Kasumi-1 (cell line): Measurements from ENCODE around the gene TP53TG5.

ENCODE experiments used
- DNase-seq, 2 experiments: peaks; one replicate each; lab custom pipeline; 2025; lab: John Stamatoyannopoulos, UW

The TP53TG5 gene

GRCh38 chr20:45405571-45406259, 27.6 kb upstream of the TP53TG5 start:
- no peak for DNase-seq

- DNase-seq: no peak
These were observed 26.3 kb upstream of the TP53TG5 start for GRCh38 chr20:45404438-45404837.

- no peak for DNase-seq
These were observed 24.8 kb upstream of the TP53TG5 start for GRCh38 chr20:45402946-45403345.

- no peak for DNase-seq
These were observed 22.4 kb upstream of the TP53TG5 start for GRCh38 chr20:45400346-45401031.

GRCh38 chr20:45399018-45399417, 20.9 kb upstream of the TP53TG5 start:
- no peak for DNase-seq

GRCh38 chr20:45395114-45395415, 16.9 kb upstream of the TP53TG5 start:
- no peak for DNase-seq

GRCh38 chr20:45394221-45395113, 16.3 kb upstream of the TP53TG5 start:
- no peak for DNase-seq

GRCh38 chr20:45392733-45393132, 14.6 kb upstream of the TP53TG5 start:
- DNase-seq: no peak

- no peak for DNase-seq
These were observed 13.4 kb upstream of the TP53TG5 start for GRCh38 chr20:45391559-45391958.

- no peak for DNase-seq
These were observed 12.8 kb upstream of the TP53TG5 start for GRCh38 chr20:45390931-45391330.

GRCh38 chr20:45387274-45387673, 9.1 kb upstream of the TP53TG5 start:
- DNase-seq: no peak

GRCh38 chr20:45377269-45377668, 856 bp downstream of the TP53TG5 start:
- DNase-seq: no peak

GRCh38 chr20:45374966-45375365, 3.2 kb downstream of the TP53TG5 start:
- no peak for DNase-seq

- no peak for DNase-seq
These were observed 4.0 kb downstream of the TP53TG5 start for GRCh38 chr20:45374101-45374467.

GRCh38 chr20:45373353-45374100, 4.6 kb downstream of the TP53TG5 start:
- DNase-seq: peak; percentile 86 to 87

- DNase-seq: no peak
These were observed 5.3 kb downstream of the TP53TG5 start for GRCh38 chr20:45372646-45373352.

- no peak for DNase-seq
These were observed 5.9 kb downstream of the TP53TG5 start for GRCh38 chr20:45372241-45372640.

GRCh38 chr20:45370571-45371160, 7.5 kb downstream of the TP53TG5 start:
- no peak for DNase-seq

- peak; percentile 66 to 68 for DNase-seq
These were observed 9.7 kb downstream of the TP53TG5 start for GRCh38 chr20:45368221-45368980.

- no peak for DNase-seq
These were observed 11.0 kb downstream of the TP53TG5 start for GRCh38 chr20:45367126-45367525.
